ENCODE results near the gene SMARCC1.

The SMARCC1 gene

DNA sequence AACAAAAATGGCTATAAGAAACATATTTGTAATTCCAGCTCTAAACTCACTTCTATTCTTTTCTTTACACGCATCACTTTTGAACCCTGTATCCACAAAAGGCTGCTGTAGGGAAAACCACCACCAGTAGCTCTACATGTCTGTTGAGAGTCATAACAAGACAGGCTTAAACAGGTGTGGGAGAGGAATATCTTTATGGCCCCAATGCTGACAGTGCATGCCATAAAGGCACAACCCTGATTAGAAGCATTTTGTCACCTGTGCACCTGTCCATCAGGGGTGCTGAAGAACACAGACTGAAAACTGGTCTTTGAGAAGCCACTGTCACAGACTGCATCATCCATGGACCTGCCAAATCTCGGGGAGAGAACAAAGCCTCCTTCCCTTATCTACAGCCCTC, 191.5 kb downstream of the SMARCC1 start:
- no peak for DNase-seq (ENCODE audit: low read depth in 3 of 3, low spot score in 1 of 3)

DNA sequence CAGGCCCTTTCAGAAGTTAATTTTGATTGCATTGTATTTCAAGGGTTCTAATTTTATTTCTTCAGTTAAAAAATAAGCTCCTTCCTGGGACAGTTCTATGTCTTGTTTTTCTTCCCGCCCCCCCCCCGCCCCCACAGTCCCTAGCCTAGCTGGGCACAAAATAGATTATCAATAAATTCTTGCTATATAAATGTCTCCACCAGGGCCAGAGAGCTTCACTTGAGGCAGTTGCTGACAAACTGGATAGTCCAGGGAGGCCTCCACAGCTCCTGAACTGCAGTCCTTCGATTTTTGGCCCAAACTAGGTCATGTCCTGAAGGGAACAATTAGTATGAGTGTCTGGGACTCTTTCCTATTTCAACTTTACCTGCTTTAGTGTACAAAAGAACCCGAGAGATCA, 193.1 kb downstream of the SMARCC1 start:
- DNase-seq (ENCODE audit: low read depth in 3 of 3, low spot score in 1 of 3) = no peak

DNA sequence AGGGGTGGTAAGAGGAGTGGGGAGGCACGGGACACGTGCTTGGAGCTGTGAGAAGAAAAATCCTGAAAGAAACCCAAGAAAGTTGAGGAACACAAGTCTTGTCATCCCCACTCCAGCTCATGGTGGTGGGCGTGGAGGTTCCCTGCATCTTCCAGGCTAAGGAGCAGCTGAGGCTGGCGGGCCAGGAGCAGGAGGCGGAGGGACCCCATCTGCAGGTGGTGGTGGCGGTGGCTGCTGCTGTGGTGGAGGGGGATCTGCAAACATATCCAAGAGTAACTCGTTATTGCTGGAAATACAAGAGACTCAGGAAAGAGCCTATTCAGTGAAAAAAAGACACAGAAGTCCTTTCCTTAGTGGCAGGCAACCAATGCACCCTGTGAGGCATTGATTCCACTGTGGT, 193.6 kb downstream of the SMARCC1 start:
- DNase-seq (ENCODE audit: low read depth in 3 of 3, low spot score in 1 of 3) = no peak

DNA sequence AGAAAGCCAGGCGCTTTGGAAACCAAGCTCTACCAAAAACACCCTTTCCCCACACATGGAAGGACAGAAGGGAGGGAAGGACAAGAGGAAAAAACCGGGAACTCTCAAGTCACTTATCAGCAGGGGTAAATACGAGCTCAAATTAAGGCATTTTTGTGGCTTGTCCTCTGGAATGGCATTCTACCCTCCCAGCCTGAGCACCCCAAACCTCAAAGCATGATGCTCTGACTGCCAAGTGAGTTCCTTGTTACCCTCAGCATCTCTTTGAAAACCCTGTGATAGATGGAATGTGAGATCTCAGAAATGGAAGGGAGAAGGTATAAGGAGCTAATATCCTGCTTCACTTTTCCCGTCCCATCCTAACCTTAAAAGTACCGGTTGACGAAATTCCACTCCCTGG, 194.9 kb downstream of the SMARCC1 start:
- DNase-seq (ENCODE audit: low read depth in 3 of 3, low spot score in 1 of 3) = no peak

DNA sequence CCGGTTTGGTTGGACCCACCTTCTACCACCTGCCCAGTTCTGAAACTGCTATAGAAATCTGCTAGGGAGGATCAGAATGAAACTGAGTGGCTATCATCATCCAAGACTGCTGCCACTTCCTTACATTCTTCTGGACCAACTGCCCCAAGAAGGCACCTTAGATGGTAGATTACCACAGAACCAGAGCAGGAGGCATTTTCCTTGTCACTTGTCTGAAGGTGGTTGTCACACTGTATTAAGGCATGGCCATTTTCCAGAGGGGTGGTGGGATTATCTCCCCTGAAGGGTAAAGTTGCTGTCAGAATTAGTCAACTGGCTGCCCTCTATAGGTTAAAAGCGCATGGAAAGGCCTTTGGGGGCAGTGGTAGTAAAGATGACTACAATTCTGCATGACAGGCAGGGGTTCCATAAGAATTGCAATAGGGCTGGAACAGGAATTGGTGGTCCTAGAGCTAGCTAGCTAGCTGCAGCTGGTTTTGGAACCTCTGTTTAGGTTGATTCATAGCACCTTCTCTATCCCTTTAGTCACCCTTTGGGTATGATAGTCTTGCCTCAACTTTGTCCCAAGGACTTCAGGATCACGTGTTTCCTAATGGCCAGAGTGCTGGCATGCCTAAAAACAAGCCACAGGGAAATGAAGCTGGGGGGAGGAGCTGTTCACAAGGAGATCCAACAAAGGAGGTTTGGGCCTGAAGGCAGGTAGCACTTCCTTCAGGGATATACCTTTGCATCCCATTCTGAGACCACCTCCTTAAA, 198.2 kb downstream of the SMARCC1 start:
- no peak for DNase-seq (ENCODE audit: low read depth in 3 of 3, low spot score in 1 of 3)

DNA sequence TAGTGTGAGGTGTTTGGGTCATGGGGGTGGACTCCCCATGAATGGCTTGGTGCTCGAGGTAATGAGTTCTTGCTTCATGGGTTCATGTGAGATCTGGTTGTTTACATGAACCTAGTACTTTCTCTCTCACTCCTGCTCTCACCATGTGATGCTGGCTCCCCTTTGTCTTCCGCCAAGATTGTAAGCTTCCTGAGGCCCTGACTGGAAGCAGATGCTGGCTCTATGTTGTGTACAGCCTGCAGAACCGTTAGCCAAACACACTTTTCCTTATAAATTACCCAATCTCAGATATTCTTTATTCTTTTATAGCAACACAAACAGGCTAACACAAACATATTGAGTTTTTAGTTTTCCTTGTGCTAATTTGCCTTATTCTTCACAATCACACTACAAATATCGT, 199.9 kb downstream of the SMARCC1 start:
- no peak for DNase-seq (ENCODE audit: low read depth in 3 of 3, low spot score in 1 of 3)

DNA sequence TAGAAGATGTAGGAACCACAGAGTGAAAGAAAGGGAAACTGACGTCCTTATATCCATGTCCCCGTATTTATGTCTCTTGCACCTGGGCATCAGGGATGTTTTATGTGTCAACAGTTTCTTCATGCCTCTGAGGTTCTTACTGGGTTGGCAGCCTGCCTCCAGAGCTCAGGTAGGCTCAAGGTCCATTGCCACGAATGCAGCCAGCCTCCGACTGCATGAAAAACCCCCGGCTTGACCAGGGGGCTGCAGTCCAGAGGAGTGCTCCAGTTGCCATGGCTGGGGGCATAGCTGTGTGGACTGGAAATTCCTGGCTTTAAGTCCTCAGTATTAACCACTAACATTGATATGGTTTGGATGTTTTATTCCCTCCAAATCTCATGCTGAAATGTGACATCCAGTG, 200.3 kb downstream of the SMARCC1 start:
- DNase-seq (ENCODE audit: low read depth in 3 of 3, low spot score in 1 of 3) = no peak

DNA sequence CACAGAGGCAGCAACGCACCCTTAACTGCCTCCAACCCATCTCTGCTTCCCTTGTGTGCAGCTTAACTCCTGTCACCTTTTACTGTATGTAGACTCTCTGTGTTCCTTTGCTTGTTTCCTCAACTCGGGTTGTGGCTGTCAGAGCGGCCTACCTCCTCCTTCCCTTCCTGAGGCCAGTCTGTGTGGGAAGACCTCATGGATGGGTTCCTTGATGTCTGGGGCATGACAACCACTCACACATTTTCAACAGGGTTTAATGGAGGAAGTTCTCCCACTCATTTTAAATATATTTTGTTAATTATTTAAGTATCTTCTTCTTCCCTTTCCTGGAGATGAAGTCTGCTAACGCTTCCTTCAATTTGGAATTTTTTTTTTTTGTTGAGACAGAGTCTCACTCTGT, 201.2 kb downstream of the SMARCC1 start:
- DNase-seq (ENCODE audit: low read depth in 3 of 3, low spot score in 1 of 3) = no peak

DNA sequence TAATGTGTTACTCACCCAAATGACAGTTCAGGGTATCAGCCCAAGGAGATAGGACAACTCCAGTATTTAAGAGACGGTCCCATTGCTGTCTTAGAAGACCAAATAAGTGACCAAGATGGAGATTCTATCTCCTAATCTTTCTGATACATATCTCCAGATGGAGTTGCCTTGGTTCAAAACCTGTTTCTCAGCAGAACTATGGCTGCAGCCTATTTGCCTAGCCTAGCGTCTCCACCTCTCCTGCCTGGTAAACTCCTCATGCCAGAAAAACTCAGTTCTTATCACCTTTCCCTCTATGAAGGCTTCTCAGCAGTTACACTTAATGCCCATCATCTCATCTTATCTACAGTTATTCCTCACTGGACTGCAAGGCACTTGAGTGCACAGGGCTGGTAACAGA, 201.8 kb downstream of the SMARCC1 start:
- no peak for DNase-seq (ENCODE audit: low read depth in 3 of 3, low spot score in 1 of 3)

DNA sequence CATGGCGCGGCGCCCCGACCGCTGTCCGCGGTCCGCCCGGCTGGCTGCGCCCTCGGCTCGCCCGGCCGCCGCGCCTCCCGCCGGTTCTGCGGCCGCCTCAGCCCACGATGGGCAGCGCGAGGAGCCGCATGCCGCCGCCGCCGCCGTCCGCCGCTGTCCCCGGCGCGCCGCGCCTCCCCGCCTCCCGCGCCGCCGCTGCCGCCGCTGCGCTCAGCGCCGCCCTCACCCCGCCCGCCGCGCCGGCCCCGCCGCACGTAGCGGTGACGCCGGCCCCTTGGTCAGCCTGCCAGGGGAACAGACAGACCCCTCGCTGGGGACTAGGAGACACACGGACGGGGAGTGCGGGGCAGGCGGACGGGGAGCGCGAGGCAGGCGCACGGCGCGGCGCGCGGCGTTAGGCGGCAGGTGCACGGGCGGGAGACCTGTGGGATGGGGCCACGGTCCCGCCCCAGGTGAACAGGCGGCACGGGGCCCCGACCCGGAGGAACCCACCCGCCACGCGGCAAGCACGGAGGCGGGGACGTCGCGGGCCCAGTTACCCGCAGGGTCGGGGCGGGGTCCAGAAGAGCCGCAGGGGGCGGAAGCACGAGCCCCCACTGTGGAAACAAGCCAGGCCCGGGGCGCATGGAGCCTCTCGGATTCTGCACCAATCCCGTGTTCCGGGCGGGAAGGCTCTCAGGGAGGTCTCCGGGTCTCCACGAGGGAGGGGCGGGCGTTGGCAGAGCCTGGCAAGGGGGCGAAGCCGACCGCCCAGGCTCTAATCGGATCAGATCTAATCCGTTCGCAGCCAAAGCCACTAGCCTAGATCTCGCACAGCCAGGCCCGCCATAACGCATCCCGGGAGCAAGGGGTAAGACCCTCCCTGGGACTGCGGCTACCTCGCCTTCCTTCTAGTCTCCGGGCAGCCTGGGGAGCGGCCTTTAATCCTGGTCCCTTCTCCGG, 202.7 kb downstream of the SMARCC1 start, which contains the start of gene CSPG5:
Gene CSPG5 (minus strand): TSS at position 175 of the 942 bp plus-strand sequence. CDS start 172 bp downstream, at position 3.
- no peak for DNase-seq (ENCODE audit: low read depth in 3 of 3, low spot score in 1 of 3)

DNA sequence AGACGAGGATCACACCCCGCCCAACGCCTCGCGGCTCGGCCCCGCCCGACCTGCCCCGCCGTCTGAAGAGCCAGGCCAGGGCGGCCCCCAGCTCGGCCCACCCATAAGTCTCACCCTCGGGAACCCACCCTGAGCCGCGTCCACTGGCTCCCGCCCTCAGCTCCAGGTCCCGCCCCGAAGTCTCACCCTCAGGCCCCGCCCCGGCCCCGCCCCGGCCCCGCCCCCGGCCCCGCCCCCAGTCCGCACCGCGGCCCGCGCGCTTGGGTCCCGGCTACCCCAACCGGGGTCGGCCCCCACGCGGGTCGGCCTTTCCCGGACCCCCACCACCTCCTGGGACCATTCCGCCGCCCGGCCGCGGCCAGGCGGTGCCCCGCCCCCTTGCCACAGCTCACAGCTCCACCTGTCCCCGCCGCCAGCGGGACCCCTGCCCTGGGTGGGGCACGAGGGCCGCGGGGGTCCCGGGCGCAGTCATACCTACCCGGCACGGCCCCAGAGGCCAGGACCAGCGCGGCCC, 203.5 kb downstream of the SMARCC1 start:
- peak in 2 of 3 donors; percentile 9 to 21 for DNase-seq (ENCODE audit: low read depth in 3 of 3, low spot score in 1 of 3)

DNA sequence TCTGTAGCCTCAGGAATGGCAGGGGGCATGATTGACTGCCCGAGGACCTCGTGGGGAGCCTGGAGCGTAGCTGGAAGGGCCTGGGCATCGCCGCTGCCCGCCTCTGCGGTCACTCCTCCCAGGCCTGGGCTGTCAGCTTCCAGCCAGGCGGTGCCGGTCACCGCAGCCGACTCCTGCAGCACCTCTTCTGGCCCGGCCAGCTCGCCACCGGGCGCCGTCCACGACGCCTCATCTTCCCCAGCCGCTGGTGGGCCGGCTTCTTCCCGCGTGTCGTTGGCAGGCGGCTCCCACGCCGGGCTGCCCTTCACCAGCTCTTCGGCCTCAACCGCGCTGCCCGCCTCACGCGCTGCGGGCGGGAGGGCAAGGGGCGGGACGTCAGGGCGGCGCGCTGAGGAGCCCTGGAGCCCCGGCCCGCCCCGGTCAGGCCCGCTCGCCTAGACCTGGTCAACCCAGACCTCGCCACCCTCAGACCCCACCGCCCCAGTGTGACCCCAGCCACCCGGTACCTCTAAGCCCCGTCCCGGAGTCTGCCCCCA, 204.0 kb downstream of the SMARCC1 start:
- DNase-seq (ENCODE audit: low read depth in 3 of 3, low spot score in 1 of 3) = no peak

DNA sequence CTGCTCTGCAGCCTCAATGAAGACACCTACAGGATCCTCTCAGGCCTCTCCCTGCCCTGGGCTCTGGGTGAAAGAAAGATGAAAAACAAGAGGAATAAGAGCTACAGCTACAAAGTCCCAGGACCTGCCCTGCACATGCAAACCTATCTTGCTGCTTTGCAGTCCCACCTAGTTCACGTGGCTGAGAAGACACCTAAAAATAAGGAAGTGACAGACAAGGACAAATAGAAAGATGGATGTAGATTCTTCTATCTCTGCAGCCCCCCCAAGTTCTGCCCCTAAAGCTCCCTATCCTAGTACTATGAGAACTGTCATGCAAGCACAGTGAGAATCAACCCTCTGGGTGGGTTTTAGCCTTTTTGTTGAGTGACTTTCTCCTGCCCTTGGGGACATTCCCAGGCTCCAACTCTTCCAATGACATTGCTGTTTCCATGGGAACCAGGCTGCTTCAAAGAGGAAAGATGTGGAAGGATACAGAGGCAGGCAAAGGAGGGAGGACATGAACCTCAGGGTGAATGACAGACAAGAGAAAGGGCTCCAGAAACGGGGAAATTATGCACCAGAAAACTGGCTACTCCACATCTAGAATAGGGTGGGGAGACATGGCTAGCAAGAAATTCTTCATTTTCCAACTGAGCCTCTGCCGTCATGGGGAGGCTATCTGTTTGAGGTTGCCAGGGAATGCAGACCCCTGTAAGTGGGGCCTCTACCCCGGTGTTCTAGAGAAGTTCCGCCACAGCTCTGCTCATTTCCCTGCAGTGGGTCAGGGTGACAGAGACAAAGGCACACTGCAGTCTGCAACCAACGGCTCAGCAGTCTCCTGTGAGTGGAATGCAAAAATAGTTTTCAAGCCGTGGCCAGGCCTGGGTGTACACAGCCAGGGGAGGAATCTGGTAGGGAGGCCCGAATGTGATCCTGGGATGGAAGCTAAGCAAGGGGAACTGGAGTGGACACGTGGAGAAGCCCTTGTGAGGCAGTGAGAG, 208.2 kb downstream of the SMARCC1 start:
- DNase-seq (ENCODE audit: low read depth in 3 of 3, low spot score in 1 of 3) = no peak

DNA sequence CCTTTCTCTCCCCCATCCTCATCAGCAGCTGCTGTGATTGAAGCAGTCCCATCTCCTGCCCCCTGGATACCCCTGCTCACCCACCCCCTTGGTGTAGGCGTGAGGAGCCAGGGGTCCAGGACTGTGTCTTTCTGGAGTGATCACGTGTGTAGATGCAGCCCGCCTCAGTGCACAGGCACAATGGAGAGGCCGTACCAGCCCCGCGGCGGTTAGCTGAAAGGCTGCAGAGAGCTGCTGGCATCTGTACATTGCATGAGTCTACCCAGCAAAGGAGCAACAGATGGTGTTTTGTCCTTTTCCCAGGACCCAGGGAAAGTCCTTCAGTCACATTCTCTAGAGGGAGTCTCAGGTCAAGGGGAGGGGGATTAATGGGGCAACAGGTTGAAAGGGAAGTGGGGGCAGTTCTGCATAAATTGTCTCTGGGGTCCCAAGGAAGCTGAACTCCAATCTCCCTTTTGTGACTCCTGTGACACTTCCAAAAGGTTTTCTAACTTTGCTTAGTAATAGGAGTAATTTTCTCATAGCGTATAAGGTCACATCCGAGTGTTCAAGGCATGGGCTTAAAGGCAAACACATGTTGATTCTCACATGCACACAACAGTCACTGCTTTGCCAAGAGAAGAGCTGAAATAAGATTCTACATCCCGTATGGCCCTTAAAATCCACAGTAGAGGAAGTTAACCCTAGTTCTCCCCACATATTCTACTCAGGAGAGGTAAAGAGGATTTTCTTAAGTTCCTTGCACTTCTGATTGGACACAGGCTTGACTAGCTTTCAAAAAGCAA, 210.1 kb downstream of the SMARCC1 start:
- DNase-seq (ENCODE audit: low read depth in 3 of 3, low spot score in 1 of 3) = no peak

DNA sequence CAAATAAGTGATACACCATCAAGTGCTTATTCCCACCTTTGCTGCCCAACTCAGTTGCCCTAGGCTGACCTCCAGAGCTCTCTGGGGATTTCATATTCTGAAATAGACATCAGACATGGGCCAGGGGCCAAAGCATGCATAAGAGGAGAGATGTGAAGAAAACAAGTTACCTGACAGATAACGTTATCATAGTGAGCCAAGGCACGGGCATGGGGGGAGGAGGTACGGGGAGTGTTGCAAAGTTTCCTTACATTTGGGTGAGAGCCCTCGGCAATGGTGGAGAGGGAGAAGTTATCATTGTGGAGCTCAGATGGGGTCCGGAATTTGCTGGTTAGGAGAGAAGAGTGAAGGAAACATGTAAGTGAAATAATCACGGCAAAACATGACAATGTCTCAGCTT, 212.8 kb downstream of the SMARCC1 start:
- DNase-seq (ENCODE audit: low read depth in 3 of 3, low spot score in 1 of 3) = no peak

DNA sequence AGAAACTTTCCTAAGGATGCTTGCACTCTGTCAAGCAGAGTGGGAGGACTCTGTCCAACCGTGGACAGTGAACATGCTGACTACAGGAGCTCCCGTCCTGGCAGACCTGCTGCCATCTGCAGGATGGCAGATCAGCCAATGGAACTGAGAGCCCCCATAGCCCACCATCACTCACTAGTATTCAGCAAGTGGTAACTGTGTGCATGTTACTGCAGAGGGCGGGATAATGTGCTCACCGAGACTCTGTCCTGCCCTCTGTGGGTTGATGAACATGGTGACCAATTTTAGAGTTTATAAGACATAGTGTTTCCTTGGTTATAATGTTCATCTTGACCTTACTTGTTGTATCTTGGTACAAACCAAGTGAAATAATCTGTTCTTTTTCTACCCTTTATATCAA, 214.5 kb downstream of the SMARCC1 start:
- no peak for DNase-seq (ENCODE audit: low read depth in 3 of 3, low spot score in 1 of 3)

DNA sequence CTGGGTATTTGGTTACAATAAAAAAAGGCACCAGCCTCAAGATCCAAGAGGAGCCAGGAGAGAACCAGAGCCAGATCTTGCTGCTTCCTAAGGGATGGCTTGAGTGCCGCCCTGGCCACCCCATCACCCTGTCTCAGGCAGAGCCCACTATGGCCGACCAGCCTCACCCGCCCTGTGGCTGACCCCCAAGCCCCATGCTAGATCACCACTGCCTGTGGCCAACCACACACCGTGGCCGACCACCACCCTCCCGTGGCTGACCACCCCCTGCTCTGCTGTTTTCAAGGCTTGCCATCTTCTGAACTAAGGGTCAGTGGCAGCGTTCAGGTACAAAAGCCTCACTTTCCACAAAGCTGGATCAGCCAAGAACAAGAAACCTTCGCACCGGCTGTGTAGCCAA, 215.0 kb downstream of the SMARCC1 start:
- no peak for DNase-seq (ENCODE audit: low read depth in 3 of 3, low spot score in 1 of 3)

DNA sequence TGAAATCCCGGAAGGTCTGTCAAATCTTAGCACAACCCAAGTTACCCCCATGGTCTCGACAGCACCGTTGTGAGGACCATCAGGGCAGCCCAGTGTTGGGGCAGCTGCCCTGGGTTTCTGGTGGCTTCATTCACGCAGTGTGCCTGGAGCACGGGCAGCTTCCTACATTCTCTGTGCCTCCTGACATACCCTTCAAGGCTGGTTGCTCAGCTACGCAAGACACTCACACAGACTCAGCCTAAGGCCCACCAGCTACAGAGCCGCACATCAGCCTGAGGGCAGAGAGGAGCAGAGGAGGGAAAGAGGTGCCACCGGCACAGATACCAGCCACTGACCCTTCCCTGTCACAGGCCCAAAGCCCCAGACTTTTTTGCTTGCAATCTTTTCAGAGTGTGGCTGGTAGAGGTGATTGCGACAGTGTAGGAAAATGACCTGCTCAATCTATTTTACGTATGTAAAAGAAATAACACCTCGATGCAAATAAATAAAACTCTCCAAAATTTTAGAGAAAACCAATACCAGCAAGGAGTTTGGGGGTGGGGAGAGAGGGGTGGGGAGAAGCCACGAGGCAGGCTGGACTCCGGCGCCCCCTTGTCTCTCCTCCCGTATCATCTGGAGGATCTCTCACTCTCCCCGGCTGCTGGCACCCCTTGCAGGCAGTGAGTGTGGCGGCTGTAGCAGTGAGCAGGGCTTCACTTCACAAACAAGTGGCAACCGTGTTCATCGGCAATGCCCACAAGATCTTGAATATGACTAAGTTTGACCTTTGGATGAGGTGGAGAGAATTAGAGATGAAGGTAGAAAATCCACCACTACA, 215.8 kb downstream of the SMARCC1 start:
- DNase-seq (ENCODE audit: low read depth in 3 of 3, low spot score in 1 of 3) = no peak

DNA sequence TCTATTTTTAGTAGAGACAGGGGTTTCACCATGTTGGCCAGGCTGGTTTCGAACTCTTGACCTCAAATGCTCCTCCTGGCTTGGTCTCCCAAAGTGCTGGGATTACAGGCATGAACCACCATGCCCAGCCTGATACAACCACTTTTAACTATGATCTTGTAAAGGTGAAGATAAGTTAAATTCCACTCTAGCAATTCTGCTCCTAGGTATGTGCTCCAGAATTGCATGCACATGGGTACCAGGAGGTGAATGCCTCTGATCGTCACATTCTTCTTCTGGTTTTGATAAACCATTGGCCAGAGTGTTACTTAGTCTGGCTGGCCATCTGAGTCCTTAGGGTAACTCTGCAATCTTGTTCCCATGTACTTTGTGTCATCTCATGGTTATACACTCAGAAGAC, 225.3 kb downstream of the SMARCC1 start:
- DNase-seq (ENCODE audit: low read depth in 3 of 3, low spot score in 1 of 3) = no peak

All from stimulated activated CD4-positive, alpha-beta T cell treated with anti-CD3 and anti-CD28 coated beads, TNF-alpha, amount 100 ng/mL, for 1 hour (primary cell).